Chondrocyte (in vitro differentiated cells): ENCODE measurements around the gene HASPIN. TPM values are rescaled to one million over a fixed set of nuclear protein-coding genes. Genes with fewer than 3 reads are reported as not detected.

Experiments
- DNase-seq: peaks from one replicate; pipeline ENCODE4 v3.0.0; 2021; ENCODE audit warnings: mixed read lengths, low spot score
- H3K27ac Mint-ChIP-seq: one replicate; pipeline ENCODE4 v1.8.0; 2021; ENCODE audit warnings: mild to moderate bottlenecking, moderate library complexity, mixed read lengths; ENCODE audit not compliant: unreplicated experiment
- H3K27me3 Mint-ChIP-seq: 2 replicates; pipeline ENCODE4 v1.8.0; 2021; ENCODE audit warnings: low read depth, mixed read lengths
- H3K36me3 Mint-ChIP-seq: 2 replicates; pipeline ENCODE4 v1.8.0; 2021; ENCODE audit warnings: low read depth, mixed read lengths
- H3K4me1 Mint-ChIP-seq: 2 replicates; pipeline ENCODE4 v1.8.0; 2021; ENCODE audit warnings: low read depth, mild to moderate bottlenecking, mixed read lengths
- H3K4me3 Mint-ChIP-seq: one replicate; pipeline ENCODE4 v1.8.0; 2021; ENCODE audit warnings: mild to moderate bottlenecking, moderate library complexity, mixed read lengths; ENCODE audit not compliant: unreplicated experiment
- H3K9me3 Mint-ChIP-seq: 2 replicates; pipeline ENCODE4 v1.8.0; 2021; ENCODE audit warnings: low read depth, mixed read lengths
- CTCF ChIP-seq: fragments of 200-600 bp; sonication (generic); IDR thresholded peaks from 2 replicates; pipeline ENCODE4 v1.5.0; 2021; ENCODE audit warnings: antibody characterized with exemption, mild to moderate bottlenecking, moderate library complexity
- total RNA-seq: library from RNA; stranded (reverse); gene quantifications from 3 replicates; pipeline ENCODE4 v1.2.1, GENCODE V29; 2021

The HASPIN gene
- total RNA-seq, 1 donor from 2014 or later, result 2.2 TPM

- H3K27me3 Mint-ChIP-seq, result peaks cover 10% of the 10 kb centered on the region
- DNase-seq, result no peak
- H3K36me3 Mint-ChIP-seq, result no peaks in the 10 kb centered on the region
- no peak overlapping the region for H3K4me3 Mint-ChIP-seq
- H3K4me1 Mint-ChIP-seq, result peaks cover 4% of the 10 kb centered on the region
- no peaks in the 10 kb centered on the region for H3K9me3 Mint-ChIP-seq
- no peak overlapping the region for H3K27ac Mint-ChIP-seq
- TF ChIP-seq CTCF, result no peak
These were observed 28.1 kb downstream of the HASPIN start for GRCh38 chr17:3751836-3752235.

- no peak overlapping the region for H3K27ac Mint-ChIP-seq
- TF ChIP-seq CTCF, result no peak
- H3K9me3 Mint-ChIP-seq, result no peaks in the 10 kb centered on the region
- no peak for DNase-seq
- peaks cover 10% of the 10 kb centered on the region for H3K27me3 Mint-ChIP-seq
- H3K4me3 Mint-ChIP-seq, result no peak overlapping the region
- peaks cover 1% of the 10 kb centered on the region for H3K36me3 Mint-ChIP-seq
- H3K4me1 Mint-ChIP-seq, result peaks cover 4% of the 10 kb centered on the region
These were observed 29.9 kb downstream of the HASPIN start for GRCh38 chr17:3753624-3754023.

- Mint-ChIP-seq H3K27me3 (peaks cover 10% of the 10 kb centered on the region), H3K27ac (no peak overlapping the region), H3K4me1 (peaks cover 4% of the 10 kb centered on the region), H3K36me3 (peaks cover 1% of the 10 kb centered on the region), H3K9me3 (no peaks in the 10 kb centered on the region), H3K4me3 (no peak overlapping the region)
- DNase-seq, result no peak
- no peak for TF ChIP-seq CTCF
These were observed 30.4 kb downstream of the HASPIN start for GRCh38 chr17:3754066-3754457.

GRCh38 chr17:3754458-3755334 is 31.0 kb downstream of the HASPIN start:
- Mint-ChIP-seq H3K36me3 (peaks cover 3% of the 10 kb centered on the region), H3K4me1 (peaks cover 4% of the 10 kb centered on the region), H3K4me3 (no peak overlapping the region), H3K27ac (no peak overlapping the region), H3K27me3 (peaks cover 10% of the 10 kb centered on the region), H3K9me3 (peaks cover 6% of the 10 kb centered on the region)
- DNase-seq, result no peak
- no peak for TF ChIP-seq CTCF

GRCh38 chr17:3755335-3756030 is 31.8 kb downstream of the HASPIN start:
- Mint-ChIP-seq H3K4me3 (no peak overlapping the region), H3K4me1 (peaks cover 4% of the 10 kb centered on the region), H3K36me3 (peaks cover 5% of the 10 kb centered on the region), H3K27me3 (peaks cover 10% of the 10 kb centered on the region), H3K9me3 (peaks cover 11% of the 10 kb centered on the region), H3K27ac (no peak overlapping the region)
- TF ChIP-seq CTCF, result no peak
- no peak for DNase-seq
